HEK293T (cell line): Measurements from ENCODE around the gene S100A16.

Source experiments
- BHLHE40 ChIP-seq: fragments of 450-650 bp; IDR thresholded peaks from 2 replicates; pipeline ENCODE4 v1.6.1; 2016; ENCODE audit warnings: mild to moderate bottlenecking, moderate library complexity, borderline replicate concordance
- ELF4 ChIP-seq: fragments of 450-650 bp; IDR thresholded peaks from 2 replicates; pipeline ENCODE4 v1.6.1; 2017; ENCODE audit warnings: antibody characterized with exemption
- FOXK2 ChIP-seq: fragments of 450-650 bp; IDR thresholded peaks from 2 replicates; pipeline ENCODE4 v1.6.1; 2016; ENCODE audit warnings: mild to moderate bottlenecking
- L3MBTL2 ChIP-seq: fragments of 450-650 bp; conservative IDR thresholded peaks from 2 replicates; pipeline ENCODE4 v1.6.1; 2016; ENCODE audit warnings: mild to moderate bottlenecking
- LEF1 ChIP-seq: fragments of 450-650 bp; IDR thresholded peaks from 2 replicates; pipeline ENCODE4 v1.6.1; 2017; ENCODE audit warnings: mild to moderate bottlenecking, borderline replicate concordance
- NFRKB ChIP-seq: fragments of 450-650 bp; IDR thresholded peaks from 2 replicates; pipeline ENCODE4 v1.6.1; 2016; ENCODE audit warnings: mild to moderate bottlenecking, moderate library complexity
- PKNOX1 ChIP-seq: fragments of 450-650 bp; IDR thresholded peaks from 2 replicates; pipeline ENCODE4 v1.6.1; 2016
- SP1 ChIP-seq: fragments of 450-650 bp; IDR thresholded peaks from 2 replicates; pipeline ENCODE4 v1.6.1; 2017
- SUZ12 ChIP-seq: fragments of 450-650 bp; IDR thresholded peaks from 2 replicates; pipeline ENCODE4 v1.6.1; 2016; ENCODE audit warnings: mild to moderate bottlenecking
- ZNF384 ChIP-seq: fragments of 450-650 bp; IDR thresholded peaks from 2 replicates; pipeline ENCODE4 v1.6.1; 2016

- TF ChIP-seq SP1 (no peak), SUZ12 (no peak), ELF4 (no peak), L3MBTL2 (no peak), FOXK2 (no peak), NFRKB (no peak), LEF1 (no peak), BHLHE40 (no peak), PKNOX1 (no peak), ZNF384 (no peak)
Observed at GRCh38 chr1:153643816-153644215, 30.9 kb upstream of the S100A16 start.
